Measurements from ENCODE around the gene RAF1.

RAF1 gene

GRCh38 chr3:12695112-12695511 lies 31.2 kb upstream of the RAF1 start:
- DNase-seq (ENCODE audit: extremely low spot score): no peak
- ChIA-PET CTCF (interaction anchor here (0.8 to 2.1 kb wide), 3 partner anchors 11 to 24 kb away, joined by 3 to 8 read pairs (median 7); no protein-coding TSS in a partner anchor), POLR2A (no interaction called here)
- TF ChIP-seq CTCF (IDR thresholded peaks at IDR 0.05; ENCODE audit: control extremely low read depth, extremely low read depth, low read depth, missing control alignments): no peak

DNA sequence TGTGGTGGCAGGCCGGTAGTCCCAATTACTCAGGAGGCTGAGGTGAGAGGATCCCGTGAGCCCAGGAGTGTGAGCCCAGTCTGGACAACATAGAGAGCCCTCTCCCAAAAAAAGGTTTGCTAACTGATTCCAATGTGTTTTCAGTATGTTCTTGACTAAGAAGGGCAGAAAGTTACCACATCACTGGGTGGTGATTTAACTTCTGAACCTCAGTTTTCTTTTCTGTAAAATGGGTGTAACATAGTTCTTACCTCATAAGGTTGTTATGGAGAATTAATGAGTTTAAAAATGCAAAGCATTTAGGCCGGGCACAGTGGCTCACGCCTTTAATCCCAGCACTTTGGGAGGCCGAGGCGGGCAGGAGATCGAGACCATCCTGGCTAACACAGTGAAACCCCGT lies 28.5 kb upstream of the RAF1 start:
- DNase-seq (ENCODE audit: extremely low spot score): no peak
- ChIA-PET POLR2A (no interaction called here), CTCF (no interaction called here)
- no peak for TF ChIP-seq CTCF (IDR thresholded peaks at IDR 0.05; ENCODE audit: control extremely low read depth, extremely low read depth, low read depth, missing control alignments)

DNA sequence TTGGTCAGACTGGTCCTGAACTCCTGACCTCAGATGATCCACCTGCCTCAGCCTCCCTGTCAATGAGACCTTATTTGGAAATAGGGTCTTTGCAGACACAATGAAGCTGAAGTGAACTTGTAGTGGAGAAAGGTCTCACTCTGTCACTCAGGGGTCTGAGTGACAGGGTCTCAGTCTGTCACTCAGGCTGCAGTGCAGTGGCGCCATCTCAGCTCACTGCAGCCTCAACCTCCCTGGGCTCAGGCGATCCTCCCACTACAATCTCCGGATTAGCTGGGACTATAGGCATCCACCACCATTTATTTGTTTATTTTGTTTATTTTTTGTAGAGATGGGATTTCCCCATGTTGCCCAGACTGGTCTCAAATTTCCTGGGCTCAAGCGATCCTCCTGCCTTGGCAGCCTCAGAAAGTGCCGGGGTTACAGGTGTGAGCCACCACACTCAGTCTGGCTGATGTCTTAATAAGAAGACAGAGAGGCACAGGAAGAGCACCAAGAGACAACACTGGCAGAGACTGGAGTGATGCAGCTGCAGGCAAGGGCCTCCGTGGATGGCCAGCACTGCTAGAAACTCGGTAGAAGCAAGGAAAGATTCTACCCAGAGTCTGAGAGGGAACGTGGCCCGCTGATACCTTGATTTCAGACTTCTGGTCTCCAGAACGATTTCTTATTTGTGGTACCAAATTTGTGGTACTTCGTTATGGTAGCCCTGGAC lies 26.2 kb upstream of the RAF1 start:
- POLR2A ChIA-PET: no interaction called here
- DNase-seq (ENCODE audit: extremely low spot score): no peak
- TF ChIP-seq CTCF (IDR thresholded peaks at IDR 0.05; ENCODE audit: control extremely low read depth, extremely low read depth, low read depth, missing control alignments): no peak
- CTCF ChIA-PET: no interaction called here

- no peak for TF ChIP-seq CTCF (IDR thresholded peaks at IDR 0.05; ENCODE audit: control extremely low read depth, extremely low read depth, low read depth, missing control alignments)
- POLR2A ChIA-PET: interaction anchor here (0.7 kb wide), 1 partner anchor 1061 kb away, joined by 4 read pairs; no protein-coding TSS in a partner anchor
- DNase-seq (ENCODE audit: extremely low spot score): no peak
- CTCF ChIA-PET: interaction anchor here (1.1 kb wide), 2 partner anchors 11 to 32 kb away, joined by 3 to 4 read pairs; no protein-coding TSS in a partner anchor
These were observed 24.0 kb upstream of the RAF1 start for GRCh38 chr3:12687948-12688347.

- ChIA-PET CTCF (no interaction called here), POLR2A (no interaction called here)
- no peak for TF ChIP-seq CTCF (IDR thresholded peaks at IDR 0.05; ENCODE audit: control extremely low read depth, extremely low read depth, low read depth, missing control alignments)
- no peak for DNase-seq (ENCODE audit: extremely low spot score)
These were observed 22.2 kb upstream of the RAF1 start for GRCh38 chr3:12686096-12686495.

DNA sequence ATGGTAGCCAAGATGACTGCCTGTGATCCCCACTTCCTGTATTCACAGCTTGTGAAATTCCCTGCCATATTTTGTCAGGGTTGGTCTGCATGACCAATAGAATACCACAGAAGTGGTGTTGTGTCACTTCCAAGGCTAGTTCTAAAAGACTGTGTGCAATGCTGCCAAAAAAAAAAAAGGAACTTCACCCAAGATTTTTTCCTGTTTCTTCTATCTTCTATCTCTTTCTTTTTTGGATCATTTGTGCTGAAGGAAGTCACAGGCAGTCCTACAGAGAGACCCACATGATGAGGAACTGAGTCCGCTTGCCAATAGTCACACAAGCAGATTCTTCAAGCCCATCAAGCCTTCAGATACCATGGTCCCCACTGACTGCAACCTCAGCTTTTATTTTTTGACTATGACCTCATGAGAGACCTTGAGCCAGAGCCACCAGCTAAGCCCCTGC lies 18.1 kb upstream of the RAF1 start:
- ChIA-PET POLR2A (no interaction called here), CTCF (interaction anchor here (1.4 kb wide), 1 partner anchor 160 kb away, joined by 3 read pairs; no protein-coding TSS in a partner anchor)
- no peak for DNase-seq (ENCODE audit: extremely low spot score)
- no peak for TF ChIP-seq CTCF (IDR thresholded peaks at IDR 0.05; ENCODE audit: control extremely low read depth, extremely low read depth, low read depth, missing control alignments)

Data from GM10248 (cell line).